ENCODE measurements around the gene LGR6. TPM values are rescaled to one million over a fixed set of nuclear protein-coding genes. Genes with fewer than 3 reads are reported as not detected.
"Not testable (repeated sequence)": the region's sequence is repeated elsewhere in the genome, so short reads cannot be mapped to it uniquely, and the experiment has no call there.

LGR6 gene
- polyA plus RNA-seq, 1 donor = 0.90 TPM

DNA sequence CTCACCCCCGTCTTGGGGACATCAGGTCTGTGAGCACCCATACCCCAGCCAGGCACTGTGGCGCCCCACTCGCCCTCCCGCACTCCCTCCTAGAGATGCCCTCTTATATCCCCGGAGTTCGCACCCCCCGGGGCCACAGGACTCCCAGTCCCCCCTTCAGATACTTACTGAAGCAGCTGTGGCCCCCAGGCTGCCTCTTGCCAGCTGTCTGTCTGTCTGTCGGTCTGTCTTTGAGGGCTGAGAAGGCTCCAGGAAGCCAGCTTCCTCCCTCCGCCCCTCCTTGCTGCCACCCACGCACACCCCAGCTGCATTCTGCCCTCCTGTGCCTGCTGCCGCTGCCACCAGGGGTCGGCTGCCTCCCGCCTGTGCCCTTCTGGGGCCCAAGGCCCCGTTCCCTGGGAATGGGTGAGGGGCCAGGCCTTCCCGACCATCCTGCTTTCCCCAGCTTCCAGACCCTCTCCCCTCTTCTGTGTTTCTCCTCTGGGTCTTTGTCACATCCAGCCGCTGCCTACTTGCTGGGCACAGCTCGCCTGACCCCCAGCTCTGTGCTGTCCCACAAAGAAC lies 33.1 kb upstream of the LGR6 start, which contains the start of gene PTPN7:
PTPN7 (minus strand) TSS at position 226 of the 564 bp plus-strand sequence. CDS start 1,200 bp downstream, outside the sequence.
- DNase-seq = no peak

DNA sequence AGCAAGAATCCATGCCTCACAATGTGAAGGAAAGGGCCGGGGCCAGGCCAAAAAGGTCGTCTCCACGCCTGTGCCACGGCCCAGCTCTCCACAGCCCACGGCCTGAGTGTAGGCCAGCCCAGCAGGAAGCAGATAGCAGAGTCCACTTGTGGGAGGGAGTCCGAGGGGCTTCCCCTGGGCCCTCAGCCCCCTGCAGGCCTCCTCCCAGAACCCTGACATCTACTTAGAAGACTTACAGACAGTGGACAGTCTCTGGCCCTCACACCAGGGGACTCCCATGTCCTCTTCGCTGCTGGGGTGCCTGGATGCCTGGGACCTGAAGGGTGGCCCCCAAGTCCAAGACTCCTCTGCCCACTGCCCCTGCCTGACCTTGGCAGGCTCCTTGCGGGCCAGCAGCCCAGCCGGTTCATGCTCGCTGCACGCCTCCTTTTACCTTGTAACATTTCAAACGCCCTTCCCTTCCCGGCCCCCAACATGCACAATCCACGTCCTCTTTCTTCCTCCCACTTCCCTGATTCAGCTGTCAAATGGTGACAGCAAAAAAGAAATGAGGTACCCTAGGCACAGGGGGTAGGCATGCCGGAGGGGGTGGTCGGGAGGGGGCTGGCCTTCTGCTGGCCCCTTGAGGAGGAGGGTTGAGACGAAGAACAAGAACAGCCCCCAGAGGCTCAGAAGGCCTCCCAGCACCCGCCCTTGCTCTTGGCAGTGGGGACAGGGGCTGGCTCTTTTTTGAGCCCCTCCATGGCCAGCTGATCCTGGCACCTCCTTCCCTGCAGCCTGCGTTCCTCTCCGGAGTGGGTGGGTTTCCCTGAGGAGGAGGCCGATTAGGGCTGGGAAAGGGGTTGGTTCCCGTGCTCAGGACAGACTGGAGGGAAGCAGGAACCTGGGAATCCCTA lies 32.2 kb upstream of the LGR6 start:
- DNase-seq = no peak

DNA sequence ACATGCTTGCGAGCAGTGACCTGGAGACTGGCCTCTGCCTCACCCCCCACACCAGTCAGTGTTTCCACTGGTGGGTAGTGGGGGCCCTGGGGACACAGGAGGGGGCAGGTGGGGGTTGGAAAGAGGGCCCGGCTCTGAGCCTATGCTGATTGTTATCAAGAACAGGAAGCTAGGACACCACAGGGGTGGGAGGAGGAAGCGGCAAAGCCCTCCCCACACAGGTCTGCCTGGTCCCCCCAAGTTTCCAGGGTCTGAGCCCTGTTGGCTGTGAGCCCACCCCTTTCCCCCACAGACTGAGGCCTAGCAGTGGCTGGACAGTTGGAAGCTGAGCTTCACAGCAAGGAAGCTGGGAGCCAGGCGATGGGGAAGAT lies 31.6 kb upstream of the LGR6 start:
- DNase-seq = no peak

DNA sequence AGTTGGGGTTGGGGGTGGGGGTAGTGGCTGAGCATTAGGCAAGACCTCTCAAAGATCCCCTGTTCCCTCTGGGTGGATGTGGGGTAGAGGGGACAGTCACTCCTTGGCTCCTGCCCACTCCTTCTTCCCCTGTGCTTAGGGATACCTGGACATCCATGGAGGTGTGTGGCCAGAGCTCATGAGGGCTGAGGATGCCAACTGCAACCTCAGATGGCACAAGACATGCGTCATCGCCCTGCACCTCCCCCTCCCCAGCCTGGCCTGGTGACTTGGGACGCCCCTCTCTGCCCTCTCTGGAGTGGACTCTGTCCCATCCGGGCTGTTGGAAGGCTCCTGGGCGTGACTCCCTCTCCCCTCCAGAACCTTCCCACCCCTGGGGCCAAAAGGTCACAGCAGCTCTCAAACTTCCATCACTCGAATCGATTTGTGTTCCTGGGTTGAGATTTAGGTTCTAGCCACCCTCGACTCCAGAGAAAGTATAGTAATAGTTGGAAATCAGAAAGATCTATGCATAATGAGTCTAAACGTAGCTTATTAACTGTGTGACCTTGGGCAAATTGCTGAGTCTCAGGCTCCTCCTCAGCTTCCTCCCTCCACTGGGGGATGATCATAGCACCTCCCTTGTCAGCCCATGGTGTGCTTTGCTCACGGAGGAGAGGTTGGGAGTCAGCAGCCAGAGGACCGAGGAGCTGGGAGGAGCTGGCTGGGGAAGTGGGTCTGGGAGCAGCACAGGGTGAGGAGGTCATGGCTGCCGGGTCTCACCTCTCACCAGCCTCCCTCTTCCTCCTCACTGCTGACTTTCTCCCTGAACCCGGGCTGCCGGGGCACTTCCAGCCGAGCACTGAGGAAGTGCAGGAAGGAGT lies 30.9 kb upstream of the LGR6 start:
- no peak for DNase-seq

DNA sequence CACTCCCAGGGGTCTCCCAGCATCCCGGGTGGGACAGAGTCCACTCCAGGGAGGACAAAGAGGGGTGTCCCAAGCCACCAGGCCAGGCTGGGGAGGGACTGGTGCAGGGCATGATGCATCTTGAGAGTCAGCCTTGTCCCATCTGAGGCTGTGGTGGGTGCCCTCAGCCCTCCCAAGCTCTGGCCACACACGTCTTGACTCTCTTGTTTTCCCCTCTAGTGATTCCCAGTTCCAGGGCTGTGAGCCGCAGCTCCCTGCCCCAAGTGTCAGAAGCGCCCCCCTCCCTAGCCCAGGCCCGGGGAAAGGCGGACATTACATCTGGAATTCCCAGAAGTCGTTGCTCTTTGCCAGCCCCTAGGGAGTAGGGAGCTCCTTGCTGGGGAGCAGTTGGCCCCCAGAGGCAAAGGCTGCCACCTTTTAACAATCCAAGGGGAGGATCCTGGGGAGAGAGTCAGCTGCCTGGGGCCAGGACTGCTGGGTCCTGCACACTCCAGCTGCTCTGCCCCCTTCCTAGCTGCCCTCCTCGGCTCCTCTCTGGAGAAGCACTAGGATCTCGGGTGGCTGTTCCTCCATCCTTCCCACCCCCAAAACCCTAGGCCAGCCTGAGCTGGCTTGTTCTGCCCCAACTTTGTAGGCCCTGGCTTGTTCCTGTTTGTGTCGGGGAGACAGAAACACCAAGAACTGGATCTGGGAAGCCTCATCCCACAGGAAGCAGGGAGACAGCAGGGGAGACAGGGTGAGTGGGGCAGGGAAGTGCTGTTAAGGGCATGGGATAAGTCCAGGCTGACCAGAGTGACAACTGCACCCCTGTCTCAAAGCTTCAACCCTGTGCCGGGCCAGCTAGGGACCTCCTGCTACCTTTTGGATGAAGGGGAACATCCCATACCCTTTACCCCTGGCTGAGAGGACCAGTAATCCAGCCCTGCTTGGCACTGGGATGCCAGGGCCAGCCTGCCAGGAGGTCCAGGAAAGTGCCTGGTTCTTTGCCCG lies 30.0 kb upstream of the LGR6 start:
- no peak for DNase-seq

DNA sequence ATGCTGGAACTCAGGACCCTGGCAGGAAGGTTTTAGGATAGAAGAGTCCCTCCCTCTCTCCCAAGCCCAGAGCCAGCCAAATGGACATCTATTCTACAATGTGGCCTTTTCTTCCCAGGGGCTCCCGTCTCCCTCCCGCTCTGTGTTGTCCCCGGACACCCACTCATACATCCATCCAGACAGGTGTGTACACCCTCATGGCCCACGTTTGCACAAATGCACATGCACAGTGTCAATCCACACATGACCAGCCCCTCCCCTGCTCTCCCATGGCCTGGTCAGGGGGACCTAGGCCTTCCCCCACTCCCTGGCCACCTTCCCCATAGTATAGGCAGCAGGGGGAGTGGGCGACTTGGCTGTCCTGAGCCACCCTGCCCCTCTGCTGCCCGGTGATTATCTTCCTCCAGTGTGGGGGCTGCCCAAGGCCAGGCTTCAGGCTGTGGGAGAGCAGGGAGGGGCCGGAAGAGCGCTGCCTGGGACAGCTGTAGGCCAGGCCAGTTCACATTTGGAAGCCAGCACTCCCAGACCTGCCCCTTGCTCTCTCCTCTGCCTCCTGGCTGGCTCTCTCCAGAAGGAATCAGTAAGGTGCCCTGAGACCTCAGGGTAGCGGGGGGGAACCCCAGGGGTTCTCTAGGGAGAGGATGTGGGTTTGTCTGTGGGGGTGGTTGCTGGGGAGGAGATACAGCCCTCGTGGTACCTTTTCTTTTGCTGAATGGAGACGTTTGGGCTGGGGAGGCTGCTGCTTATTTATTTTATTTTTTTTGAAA lies 29.1 kb upstream of the LGR6 start:
- no peak for DNase-seq

DNA sequence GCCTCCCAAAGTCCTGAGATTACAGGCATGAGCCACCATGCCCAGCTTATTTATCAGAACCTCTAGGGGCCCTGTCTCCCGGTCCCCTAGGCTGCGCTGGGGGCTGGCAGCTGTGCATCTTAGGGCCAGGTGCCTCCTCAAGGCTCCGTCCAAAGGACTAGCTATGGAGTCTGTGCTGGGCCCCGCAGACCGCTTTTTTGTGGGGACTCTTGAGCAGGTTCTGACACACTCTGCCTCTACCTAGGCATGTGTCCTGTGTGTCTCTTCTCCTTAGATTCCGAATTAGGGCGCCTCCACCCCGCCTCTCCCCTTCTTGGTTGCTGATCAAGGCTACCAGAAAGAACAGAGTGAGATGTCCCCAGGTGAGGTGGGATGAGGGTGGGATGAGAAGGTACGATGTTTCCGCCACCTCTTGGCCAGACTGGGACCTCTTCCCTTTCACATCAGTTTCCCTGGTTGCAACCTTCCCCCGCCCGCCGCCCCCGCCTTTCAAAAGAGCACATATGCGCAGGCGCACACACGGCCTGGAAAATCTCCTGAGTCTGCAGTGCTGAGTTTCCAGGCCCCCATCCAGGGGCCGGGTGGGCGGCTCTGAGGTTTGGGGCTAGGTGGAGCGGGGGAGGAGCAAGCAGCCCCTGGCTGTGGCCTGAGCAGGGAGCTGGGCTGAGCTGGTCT lies 28.2 kb upstream of the LGR6 start:
- DNase-seq = no peak

DNA sequence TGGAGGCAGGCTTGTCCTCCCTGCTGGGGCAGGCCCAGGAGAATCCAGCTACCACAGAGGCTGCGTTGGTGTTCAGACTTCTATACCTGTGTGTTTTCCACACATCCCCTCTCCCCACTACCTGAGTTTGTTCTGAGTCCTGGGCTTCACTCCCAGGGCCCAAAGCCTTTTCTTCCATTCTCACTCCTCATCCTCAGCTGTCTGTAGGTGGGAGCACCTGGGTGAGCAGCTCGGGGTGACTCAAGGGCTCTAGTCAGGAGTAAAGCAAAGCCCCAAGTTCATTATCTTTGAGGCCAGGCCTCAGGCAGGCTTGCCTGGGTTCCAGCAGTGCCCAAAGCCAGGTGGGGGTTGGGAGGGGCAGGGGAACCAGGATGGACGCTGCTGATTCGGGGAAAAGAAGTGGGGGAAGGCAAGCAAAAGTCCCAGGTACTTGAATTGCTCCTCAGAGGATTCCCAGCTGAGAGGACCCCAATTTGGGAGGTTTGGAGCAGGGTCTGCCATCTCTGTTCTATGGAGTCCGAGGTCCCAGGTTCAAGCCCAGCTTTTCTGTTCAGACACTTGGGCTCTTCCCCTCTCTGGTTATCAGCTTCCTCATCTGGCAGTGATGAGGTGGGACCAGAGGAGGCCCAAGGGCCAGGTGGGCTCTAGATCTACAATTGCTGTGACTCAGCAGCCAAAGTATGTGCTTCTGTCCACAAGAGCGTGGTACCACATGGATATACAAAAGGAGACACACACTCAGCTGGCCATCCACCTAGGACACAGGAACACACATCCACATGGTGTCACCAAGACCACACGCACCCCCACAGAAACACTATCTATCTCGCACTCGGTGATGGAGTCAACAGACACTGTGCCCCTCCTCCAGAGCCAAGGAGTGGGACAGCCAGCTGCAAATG lies 27.4 kb upstream of the LGR6 start:
- DNase-seq = no peak

DNA sequence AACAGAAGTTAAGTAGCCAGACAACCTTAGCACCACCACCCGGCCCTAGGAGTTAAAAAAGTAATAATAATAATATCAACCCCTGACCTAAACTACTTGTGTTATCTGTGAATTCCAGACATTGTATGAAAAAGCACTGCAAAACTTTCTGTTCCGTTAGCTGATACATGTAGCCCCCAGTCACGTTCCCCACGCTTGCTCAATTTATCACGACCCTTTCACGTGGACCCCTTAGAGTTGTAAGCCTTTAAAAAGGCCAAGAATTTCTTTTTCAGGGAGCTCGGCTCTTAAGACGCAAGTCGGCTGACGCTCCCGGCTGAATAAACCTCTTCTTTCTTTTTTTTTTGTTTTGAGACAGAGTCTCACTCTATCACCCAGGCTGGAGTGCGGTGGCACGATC lies 26.5 kb upstream of the LGR6 start:
- DNase-seq = not testable (repeated sequence)

DNA sequence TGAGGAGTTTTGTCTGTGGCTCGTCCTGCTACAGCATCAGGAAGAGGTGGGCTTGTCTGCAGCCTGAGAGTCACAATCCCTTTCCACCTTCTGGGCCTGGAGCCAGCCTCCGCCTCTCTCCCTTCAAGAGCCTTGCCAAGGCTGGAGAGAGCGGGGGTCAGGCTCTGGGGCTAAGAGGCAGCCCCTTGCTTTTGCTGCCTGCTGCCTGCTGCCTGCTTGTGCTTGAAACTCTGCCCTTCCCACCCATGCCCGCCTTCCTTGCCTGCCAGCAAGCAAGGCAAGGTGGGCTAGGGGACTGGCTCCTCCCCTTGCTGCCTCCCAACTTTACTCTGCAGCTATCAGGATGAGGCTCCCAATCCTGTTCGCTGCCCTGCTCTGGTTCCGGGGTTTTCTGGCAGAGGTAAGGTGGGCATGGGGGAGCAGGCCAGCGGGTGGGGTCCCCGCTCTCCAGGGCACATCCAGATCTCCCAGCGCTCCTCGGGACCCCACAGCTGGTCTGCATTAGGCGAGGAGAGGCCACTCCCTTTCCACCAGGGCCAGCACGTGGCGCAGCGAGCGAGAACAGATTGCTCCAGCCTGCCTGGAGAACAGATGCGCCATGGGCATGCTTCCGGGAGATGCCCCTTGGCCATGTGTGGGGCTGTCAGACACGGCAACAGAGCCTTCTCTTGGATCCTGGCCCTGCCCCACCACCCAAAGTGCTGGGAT lies 25.7 kb upstream of the LGR6 start:
- DNase-seq = no peak

DNA sequence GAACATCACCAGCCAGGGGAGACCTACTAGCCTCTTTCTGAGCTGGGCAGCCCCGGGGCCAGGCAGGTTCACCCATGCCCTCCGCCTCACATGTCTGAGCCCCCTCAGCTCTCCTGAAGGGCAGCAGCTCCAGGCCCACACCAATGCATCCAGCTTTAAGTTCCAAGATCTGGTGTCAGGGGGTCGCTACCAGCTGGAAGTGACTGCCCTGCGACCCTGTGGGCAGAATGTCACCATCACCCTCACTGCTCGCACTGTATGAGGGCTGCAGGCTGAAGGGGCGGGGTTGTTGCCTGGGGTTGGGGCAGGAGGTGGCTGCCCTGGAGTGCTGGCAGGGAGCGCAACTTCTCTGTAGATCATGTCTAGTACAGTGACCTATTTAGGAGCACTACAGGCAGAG lies 24.7 kb upstream of the LGR6 start:
- DNase-seq = no peak

DNA sequence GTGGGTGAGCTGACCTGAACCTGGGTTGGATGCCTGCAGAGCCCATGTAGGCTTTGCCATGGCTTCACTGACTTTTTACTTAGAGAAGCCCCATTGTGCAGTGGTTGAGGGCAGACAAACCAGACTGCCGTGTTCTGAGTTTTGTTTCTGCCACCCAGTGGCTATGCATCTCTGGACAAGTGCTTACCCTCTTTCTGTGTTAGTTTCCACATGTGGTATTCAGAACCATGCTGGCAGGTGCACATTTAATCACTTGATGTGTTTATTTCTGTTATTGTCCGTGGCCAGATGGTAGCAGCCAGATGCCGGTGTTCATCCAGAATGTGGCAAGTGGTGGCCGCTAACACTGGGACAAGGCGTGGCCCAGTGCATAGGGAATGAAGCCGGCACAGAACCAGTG lies 22.9 kb upstream of the LGR6 start:
- DNase-seq = no peak

DNA sequence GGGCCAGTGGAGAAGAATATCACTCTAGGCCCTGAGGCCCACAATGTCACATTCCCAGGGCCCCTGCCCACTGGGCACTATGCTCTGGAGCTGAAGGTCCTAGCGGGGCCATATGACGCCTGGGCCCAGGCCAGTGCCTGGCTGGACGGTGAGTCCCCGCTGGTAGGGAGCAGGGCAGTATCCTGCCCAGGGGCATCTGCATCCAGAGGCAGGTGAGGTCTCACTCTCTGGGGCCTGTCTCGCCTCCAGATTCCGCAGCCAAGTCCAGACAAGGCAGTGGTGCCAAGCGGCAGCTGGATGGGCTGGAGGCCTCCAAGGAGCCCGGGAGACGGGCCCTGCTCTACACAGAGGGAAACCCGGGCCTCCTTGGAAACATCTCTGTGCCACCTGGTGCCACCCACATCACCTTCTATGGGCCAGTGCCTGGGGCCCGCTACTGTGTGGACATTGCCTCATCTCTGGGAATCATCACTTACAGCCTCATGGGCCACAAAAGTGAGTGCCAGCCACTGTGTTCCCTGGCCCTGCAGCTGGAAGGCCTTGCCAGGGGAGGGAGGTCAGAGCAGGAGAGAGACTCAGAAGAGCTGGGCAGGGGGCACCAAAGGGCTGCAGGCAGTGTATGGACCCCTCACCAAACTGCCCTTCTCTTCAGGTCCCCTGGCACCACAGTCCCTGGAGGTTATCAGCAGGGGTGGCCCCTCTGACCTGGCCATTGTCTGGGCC lies 22.1 kb upstream of the LGR6 start:
- no peak for DNase-seq

DNA sequence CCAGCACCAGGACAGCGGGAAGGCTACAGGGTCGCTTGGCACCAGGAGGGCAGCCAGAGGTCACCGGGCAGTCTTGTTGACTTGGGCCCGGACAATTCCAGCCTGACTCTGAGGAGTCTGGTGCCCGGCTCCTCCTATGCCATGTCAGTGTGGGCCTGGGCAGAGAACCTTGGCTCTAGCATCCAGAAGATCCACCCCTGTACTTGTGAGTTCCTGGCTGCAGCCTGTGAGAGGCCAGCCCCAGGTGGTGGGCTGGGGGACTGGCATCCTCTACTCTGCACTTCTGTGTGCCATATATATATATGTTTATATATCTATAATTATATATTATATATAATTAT lies 21.6 kb upstream of the LGR6 start:
- no peak for DNase-seq

DNA sequence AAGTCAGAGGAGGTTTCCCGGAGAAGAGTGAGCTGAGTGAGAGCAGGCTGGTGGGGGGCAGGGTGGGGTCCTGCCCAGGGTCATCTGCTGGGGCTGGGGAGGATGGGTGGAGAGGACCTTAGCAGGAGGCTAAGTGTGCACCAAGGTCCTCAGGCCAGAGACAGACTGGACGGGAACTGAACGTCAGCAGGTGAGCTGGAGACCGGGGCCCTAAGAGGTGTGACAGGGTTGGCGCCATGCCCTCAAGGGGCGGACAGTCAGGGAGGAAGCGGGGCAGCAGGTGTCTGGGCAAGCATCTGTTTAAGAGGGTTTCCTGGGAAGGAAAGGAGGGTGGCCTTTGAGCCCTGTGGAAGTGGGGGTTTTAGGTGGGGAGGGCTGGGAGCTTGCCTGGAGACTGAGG lies 19.6 kb upstream of the LGR6 start:
- DNase-seq = no peak

DNA sequence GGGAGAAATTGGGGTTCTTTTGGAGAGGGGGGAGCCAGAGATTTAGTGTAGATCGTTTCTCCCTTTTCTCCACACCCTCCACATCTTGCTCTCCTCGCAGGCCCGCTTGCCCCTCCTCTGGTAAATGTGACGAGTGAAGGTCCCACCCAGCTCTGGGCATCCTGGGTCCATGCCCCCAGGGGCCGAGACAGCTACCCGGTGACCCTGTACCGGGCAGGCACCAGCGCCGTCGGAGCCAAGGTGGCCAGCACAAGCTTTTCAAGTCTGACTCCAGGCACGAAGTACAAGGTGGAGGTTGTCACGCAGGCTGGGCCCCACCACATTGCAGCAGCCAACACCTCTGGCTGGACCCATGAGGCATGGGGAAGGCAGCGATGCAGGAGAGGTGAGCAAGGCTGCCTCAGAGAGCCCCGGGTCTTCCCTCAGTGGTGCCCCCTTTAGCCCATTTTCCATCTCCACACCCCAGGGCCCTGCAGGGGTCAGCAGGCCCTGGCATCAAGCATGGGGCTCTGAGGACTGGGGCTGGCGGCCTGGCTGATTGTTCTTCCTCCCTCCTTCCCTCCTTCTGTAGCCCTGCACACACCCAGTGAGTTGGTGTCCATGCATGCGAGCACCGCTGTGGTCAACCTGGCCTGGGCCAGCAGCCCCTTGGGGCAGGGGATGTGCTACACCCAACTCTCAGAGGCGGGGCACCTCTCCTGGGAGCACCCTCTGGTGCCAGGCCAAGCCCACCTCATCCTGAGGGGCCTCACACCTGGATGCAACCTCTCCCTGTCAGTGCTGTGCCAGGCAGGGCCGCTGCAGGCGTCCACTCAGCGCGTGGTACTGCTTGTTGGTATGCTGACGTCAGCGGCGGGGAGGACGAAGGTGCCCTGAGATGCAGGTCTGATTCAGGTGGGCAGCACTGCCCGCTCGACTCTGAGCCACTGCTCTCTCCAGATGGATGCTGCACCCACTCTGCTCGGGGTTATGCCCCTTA lies 16.4 kb upstream of the LGR6 start:
- no peak for DNase-seq

Data from left kidney (tissue), 2 donors.